ENCODE results near the gene SDHAF3. TPM values are rescaled to one million over a fixed set of nuclear protein-coding genes. Genes with fewer than 3 reads are reported as not detected.
"Not testable (repeated sequence)": the region's sequence is repeated elsewhere in the genome, so short reads cannot be mapped to it uniquely, and the experiment has no call there.

SDHAF3 gene
- total RNA-seq (2014; rRNA removed; shearing (Covaris generic); ENCODE audit: low replicate concordance), result 26.1 and 63.4 TPM in 2 replicates

GRCh38 chr7:97117372-97118188 is at the start of gene SDHAF3:
TSS of gene SDHAF3 (plus strand) at chr7:97117698. CDS start at chr7:97117724, 26 bp downstream.
- DNase-seq, result peak; percentile 99
- H4K20me1 ChIP-seq (ENCODE audit: insufficient read depth, low read depth, low read length), result no peaks in the 10 kb centered on the region
- peaks cover 50% of the 10 kb centered on the region for H3K79me2 ChIP-seq (ENCODE audit: low read length)
- H3K27me3 ChIP-seq (ENCODE audit: low read length), result no peaks in the 10 kb centered on the region
- H3K4me2 ChIP-seq (ENCODE audit: low read depth, low read length, poor library complexity, severe bottlenecking), result peak within 1 kb of the TSS; percentile 98
- peaks cover 30% of the 10 kb centered on the region for H3K36me3 ChIP-seq (ENCODE audit: insufficient read depth, low read length)
- H3K4me1 ChIP-seq (ENCODE audit: low read length), result peaks cover 26% of the 10 kb centered on the region
- peak within 1 kb of the TSS; percentile 46 for H2AFZ ChIP-seq (ENCODE audit: low read length)
- peak within 1 kb of the TSS; percentile 77 for H3K27ac ChIP-seq (ENCODE audit: low read length)
- no peaks in the 10 kb centered on the region for H3K9me2 ChIP-seq (replicated peaks; ENCODE audit: insufficient read depth, low read length)
- peak within 1 kb of the TSS; percentile 91 for H3K9ac ChIP-seq (ENCODE audit: low read length)
- peak within 1 kb of the TSS; percentile 90 for H3K4me3 ChIP-seq (ENCODE audit: low read length)
- no peaks in the 10 kb centered on the region for H3K9me3 ChIP-seq (ENCODE audit: low read length)

- DNase-seq; H3K4me2 ChIP-seq (ENCODE audit: low read depth, low read length, poor library complexity, severe bottlenecking): not testable (repeated sequence)
These were observed 45.5 kb upstream of the SDHAF3 start for GRCh38 chr7:97072025-97072424.

GRCh38 chr7:97075928-97076327 is 41.6 kb upstream of the SDHAF3 start:
- Histone ChIP-seq H3K36me3 (ENCODE audit: insufficient read depth, low read length) (no peaks in the 10 kb centered on the region), H3K9ac (ENCODE audit: low read length) (no peak overlapping the region), H3K27me3 (ENCODE audit: low read length) (no peaks in the 10 kb centered on the region), H3K79me2 (ENCODE audit: low read length) (no peaks in the 10 kb centered on the region), H3K9me3 (ENCODE audit: low read length) (no peaks in the 10 kb centered on the region), H3K27ac (ENCODE audit: low read length) (no peak overlapping the region), H3K9me2 (replicated peaks; ENCODE audit: insufficient read depth, low read length) (no peaks in the 10 kb centered on the region), H3K4me3 (ENCODE audit: low read length) (no peak overlapping the region), H3K4me2 (ENCODE audit: low read depth, low read length, poor library complexity, severe bottlenecking) (no peak overlapping the region), H4K20me1 (ENCODE audit: insufficient read depth, low read depth, low read length) (no peaks in the 10 kb centered on the region), H3K4me1 (ENCODE audit: low read length) (peaks cover 21% of the 10 kb centered on the region), H2AFZ (ENCODE audit: low read length) (no peak overlapping the region)
- DNase-seq, result no peak

More at GRCh38 chr7:97072025-97072424, 45.5 kb upstream of the SDHAF3 start:
- H3K27me3 ChIP-seq (ENCODE audit: low read length); H3K36me3 ChIP-seq (ENCODE audit: insufficient read depth, low read length); H3K9me2 ChIP-seq (replicated peaks; ENCODE audit: insufficient read depth, low read length); H3K27ac ChIP-seq (ENCODE audit: low read length); H3K9ac ChIP-seq (ENCODE audit: low read length); H3K79me2 ChIP-seq (ENCODE audit: low read length); H3K4me3 ChIP-seq (ENCODE audit: low read length); H3K4me1 ChIP-seq (ENCODE audit: low read length); H3K9me3 ChIP-seq (ENCODE audit: low read length); H2AFZ ChIP-seq (ENCODE audit: low read length); H4K20me1 ChIP-seq (ENCODE audit: insufficient read depth, low read depth, low read length): not testable (repeated sequence)

- Histone ChIP-seq H2AFZ (ENCODE audit: low read length) (0 out of 2 replicates have a peak overlapping the region, but pooled peaks have one; percentile 54), H3K4me3 (ENCODE audit: low read length) (peak overlapping the region; percentile 27; the same call in 1 of the 2 replicates), H4K20me1 (ENCODE audit: insufficient read depth, low read depth, low read length) (no peaks in the 10 kb centered on the region), H3K4me2 (ENCODE audit: low read depth, low read length, poor library complexity, severe bottlenecking) (peak overlapping the region; percentile 36), H3K4me1 (ENCODE audit: low read length) (peaks cover 21% of the 10 kb centered on the region), H3K9ac (ENCODE audit: low read length) (peak overlapping the region; percentile 38), H3K27me3 (ENCODE audit: low read length) (no peaks in the 10 kb centered on the region), H3K27ac (ENCODE audit: low read length) (peak overlapping the region; percentile 80), H3K36me3 (ENCODE audit: insufficient read depth, low read length) (no peaks in the 10 kb centered on the region), H3K9me3 (ENCODE audit: low read length) (no peaks in the 10 kb centered on the region), H3K9me2 (replicated peaks; ENCODE audit: insufficient read depth, low read length) (no peaks in the 10 kb centered on the region), H3K79me2 (ENCODE audit: low read length) (no peaks in the 10 kb centered on the region)
- peak; percentile 45 for DNase-seq
These were observed 39.2 kb upstream of the SDHAF3 start for GRCh38 chr7:97078023-97078969.

- Histone ChIP-seq H3K9ac (ENCODE audit: low read length) (no peak overlapping the region), H3K79me2 (ENCODE audit: low read length) (no peaks in the 10 kb centered on the region), H3K4me3 (ENCODE audit: low read length) (no peak overlapping the region; the same call in 1 of the 2 replicates), H3K27ac (ENCODE audit: low read length) (peak overlapping the region; percentile 71), H3K36me3 (ENCODE audit: insufficient read depth, low read length) (no peaks in the 10 kb centered on the region), H4K20me1 (ENCODE audit: insufficient read depth, low read depth, low read length) (no peaks in the 10 kb centered on the region), H3K4me1 (ENCODE audit: low read length) (peaks cover 21% of the 10 kb centered on the region), H3K4me2 (ENCODE audit: low read depth, low read length, poor library complexity, severe bottlenecking) (peak overlapping the region; percentile 36), H2AFZ (ENCODE audit: low read length) (no peak overlapping the region), H3K27me3 (ENCODE audit: low read length) (no peaks in the 10 kb centered on the region), H3K9me2 (replicated peaks; ENCODE audit: insufficient read depth, low read length) (no peaks in the 10 kb centered on the region), H3K9me3 (ENCODE audit: low read length) (no peaks in the 10 kb centered on the region)
- DNase-seq, result no peak
These were observed 38.2 kb upstream of the SDHAF3 start for GRCh38 chr7:97079300-97079699.

GRCh38 chr7:97081521-97082300 is 35.8 kb upstream of the SDHAF3 start:
- H4K20me1 ChIP-seq (ENCODE audit: insufficient read depth, low read depth, low read length), result no peaks in the 10 kb centered on the region
- no peak overlapping the region for H2AFZ ChIP-seq (ENCODE audit: low read length)
- no peaks in the 10 kb centered on the region for H3K79me2 ChIP-seq (ENCODE audit: low read length)
- H3K4me2 ChIP-seq (ENCODE audit: low read depth, low read length, poor library complexity, severe bottlenecking), result no peak overlapping the region
- H3K9me2 ChIP-seq (replicated peaks; ENCODE audit: insufficient read depth, low read length), result no peaks in the 10 kb centered on the region
- no peaks in the 10 kb centered on the region for H3K36me3 ChIP-seq (ENCODE audit: insufficient read depth, low read length)
- H3K27me3 ChIP-seq (ENCODE audit: low read length), result no peaks in the 10 kb centered on the region
- H3K4me1 ChIP-seq (ENCODE audit: low read length), result peaks cover 21% of the 10 kb centered on the region
- no peak overlapping the region for H3K4me3 ChIP-seq (ENCODE audit: low read length)
- no peaks in the 10 kb centered on the region for H3K9me3 ChIP-seq (ENCODE audit: low read length)
- H3K9ac ChIP-seq (ENCODE audit: low read length), result no peak overlapping the region
- no peak for DNase-seq
- no peak overlapping the region for H3K27ac ChIP-seq (ENCODE audit: low read length)

GRCh38 chr7:97088364-97088763 is 29.1 kb upstream of the SDHAF3 start:
- Histone ChIP-seq H3K4me3 (ENCODE audit: low read length) (no peak overlapping the region), H4K20me1 (ENCODE audit: insufficient read depth, low read depth, low read length) (no peaks in the 10 kb centered on the region), H3K36me3 (ENCODE audit: insufficient read depth, low read length) (no peaks in the 10 kb centered on the region), H3K27me3 (ENCODE audit: low read length) (no peaks in the 10 kb centered on the region), H3K4me2 (ENCODE audit: low read depth, low read length, poor library complexity, severe bottlenecking) (no peak overlapping the region), H2AFZ (ENCODE audit: low read length) (no peak overlapping the region), H3K79me2 (ENCODE audit: low read length) (no peaks in the 10 kb centered on the region), H3K9me2 (replicated peaks; ENCODE audit: insufficient read depth, low read length) (no peaks in the 10 kb centered on the region), H3K27ac (ENCODE audit: low read length) (no peak overlapping the region), H3K9ac (ENCODE audit: low read length) (no peak overlapping the region), H3K9me3 (ENCODE audit: low read length) (no peaks in the 10 kb centered on the region), H3K4me1 (ENCODE audit: low read length) (no peaks in the 10 kb centered on the region)
- DNase-seq, result no peak

All from Karpas-422 (cell line).